PC-9 (cell line): ENCODE measurements around the gene RAB33B.

ENCODE experiments used
- EZH2 ChIP-seq: fragments of 200-600 bp; sonication (generic); IDR thresholded peaks from 2 replicates; pipeline ENCODE4 v1.8.0; 2017; ENCODE audit warnings: antibody characterized with exemption, low read depth
- TF ChIP-seq, protein P1 (sequence below): fragments of 200-600 bp; sonication (generic); conservative IDR thresholded peaks from 2 replicates; pipeline ENCODE4 v1.6.1; 2017; ENCODE audit warnings: mixed run types, antibody characterized with exemption, mild to moderate bottlenecking, moderate library complexity

DNA sequence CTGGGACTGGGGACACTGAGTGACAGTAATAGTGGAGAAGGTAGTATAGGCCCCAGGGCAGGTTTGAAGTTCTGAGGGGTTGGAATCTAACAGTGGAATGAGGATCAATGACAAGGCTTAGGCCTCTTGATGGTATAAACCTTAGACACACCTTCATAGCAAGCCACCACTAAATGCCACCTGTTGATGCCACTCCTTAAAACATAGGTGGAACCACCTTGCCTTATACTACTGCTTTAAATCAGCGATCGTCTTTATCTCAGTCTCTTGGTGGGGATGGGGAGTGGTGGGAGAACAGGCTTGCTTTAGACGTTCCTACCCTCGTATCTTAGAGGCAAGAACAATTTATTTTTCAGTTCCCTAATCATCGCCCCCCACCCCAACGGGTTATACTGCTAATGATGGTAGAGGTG is 1.2 kb downstream of the RAB33B start:
- TF ChIP-seq EZH2, result no peak
- TF ChIP-seq, protein P1, sequence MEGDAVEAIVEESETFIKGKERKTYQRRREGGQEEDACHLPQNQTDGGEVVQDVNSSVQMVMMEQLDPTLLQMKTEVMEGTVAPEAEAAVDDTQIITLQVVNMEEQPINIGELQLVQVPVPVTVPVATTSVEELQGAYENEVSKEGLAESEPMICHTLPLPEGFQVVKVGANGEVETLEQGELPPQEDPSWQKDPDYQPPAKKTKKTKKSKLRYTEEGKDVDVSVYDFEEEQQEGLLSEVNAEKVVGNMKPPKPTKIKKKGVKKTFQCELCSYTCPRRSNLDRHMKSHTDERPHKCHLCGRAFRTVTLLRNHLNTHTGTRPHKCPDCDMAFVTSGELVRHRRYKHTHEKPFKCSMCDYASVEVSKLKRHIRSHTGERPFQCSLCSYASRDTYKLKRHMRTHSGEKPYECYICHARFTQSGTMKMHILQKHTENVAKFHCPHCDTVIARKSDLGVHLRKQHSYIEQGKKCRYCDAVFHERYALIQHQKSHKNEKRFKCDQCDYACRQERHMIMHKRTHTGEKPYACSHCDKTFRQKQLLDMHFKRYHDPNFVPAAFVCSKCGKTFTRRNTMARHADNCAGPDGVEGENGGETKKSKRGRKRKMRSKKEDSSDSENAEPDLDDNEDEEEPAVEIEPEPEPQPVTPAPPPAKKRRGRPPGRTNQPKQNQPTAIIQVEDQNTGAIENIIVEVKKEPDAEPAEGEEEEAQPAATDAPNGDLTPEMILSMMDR, result no peak
